H9 (cell line): ENCODE results near the gene GRIA1. TPM values are rescaled to one million over a fixed set of nuclear protein-coding genes. Genes with fewer than 3 reads are reported as not detected.

Experiments used
- DNase-seq: peaks from one replicate; pipeline ENCODE4 v3.0.0-alpha.2; 2017
- H2AFZ ChIP-seq: one replicate; pipeline ENCODE4 v1.6.1; 2013; ENCODE audit warnings: mild to moderate bottlenecking, low read length, control low read depth, moderate library complexity
- H2AK5ac ChIP-seq: 2 replicates; pipeline ENCODE4 v1.6.1; 2013; ENCODE audit warnings: low read length, control low read depth, mixed read lengths; ENCODE audit not compliant: insufficient read length
- H2BK120ac ChIP-seq: one replicate; pipeline ENCODE4 v1.6.1; 2013; ENCODE audit warnings: low read depth, mild to moderate bottlenecking, low read length, control low read depth, inconsistent platforms; ENCODE audit not compliant: poor library complexity, severe bottlenecking
- H2BK12ac ChIP-seq: 2 replicates; pipeline ENCODE4 v1.6.1; 2013; ENCODE audit warnings: low read length, control low read depth, mixed read lengths, low read depth; ENCODE audit not compliant: insufficient read length
- H2BK15ac ChIP-seq: 2 replicates; pipeline ENCODE4 v1.6.1; 2013; ENCODE audit warnings: low read depth, low read length, control low read depth
- H2BK20ac ChIP-seq: one replicate; pipeline ENCODE4 v1.6.1; 2013; ENCODE audit warnings: low read depth, mild to moderate bottlenecking, low read length, control low read depth, inconsistent platforms; ENCODE audit not compliant: poor library complexity, severe bottlenecking
- H2BK5ac ChIP-seq: 2 replicates; pipeline ENCODE4 v1.6.1; 2013; ENCODE audit warnings: low read length, control low read depth, mixed read lengths; ENCODE audit not compliant: insufficient read length
- H3K14ac ChIP-seq: 2 replicates; pipeline ENCODE4 v1.6.1; 2013; ENCODE audit warnings: low read length, control low read depth; ENCODE audit not compliant: insufficient read depth
- H3K18ac ChIP-seq: 2 replicates; pipeline ENCODE4 v1.6.1; 2013; ENCODE audit warnings: low read depth, mild to moderate bottlenecking, mixed read lengths, low read length, control low read depth; ENCODE audit not compliant: insufficient read length
- H3K23ac ChIP-seq: 2 replicates; pipeline ENCODE4 v1.6.1; 2013; ENCODE audit warnings: low read length, control low read depth, mixed read lengths, low read depth; ENCODE audit not compliant: insufficient read length
- H3K23me2 ChIP-seq: 2 replicates; pipeline ENCODE4 v1.6.1; 2013; ENCODE audit warnings: low read depth, mild to moderate bottlenecking, mixed read lengths, low read length, control low read depth; ENCODE audit not compliant: insufficient read length, poor library complexity, severe bottlenecking
- H3K27ac ChIP-seq: 2 replicates; pipeline ENCODE4 v1.5.1; 2013; ENCODE audit warnings: low read length, control low read depth, mixed read lengths, low read depth; ENCODE audit not compliant: insufficient read length
- H3K27me3 ChIP-seq: 2 replicates; pipeline ENCODE4 v1.6.1; 2013; ENCODE audit warnings: low read length, control low read depth, inconsistent platforms; ENCODE audit not compliant: insufficient read depth
- H3K4ac ChIP-seq: 2 replicates; pipeline ENCODE4 v1.6.1; 2013; ENCODE audit warnings: low read depth, mild to moderate bottlenecking, control low read depth, inconsistent platforms, low read length, moderate library complexity
- H3K4me1 ChIP-seq: 2 replicates; pipeline ENCODE4 v1.6.1; 2013; ENCODE audit warnings: low read length, control low read depth, inconsistent platforms; ENCODE audit not compliant: insufficient read depth
- H3K4me2 ChIP-seq: 2 replicates; pipeline ENCODE4 v1.6.1; 2013; ENCODE audit warnings: low read length, control low read depth, mixed read lengths; ENCODE audit not compliant: insufficient read length, insufficient read depth
- H3K56ac ChIP-seq: 2 replicates; pipeline ENCODE4 v1.6.1; 2013; ENCODE audit warnings: low read depth, mild to moderate bottlenecking, mixed read lengths, low read length, control low read depth; ENCODE audit not compliant: insufficient read length
- H3K79me1 ChIP-seq: 2 replicates; pipeline ENCODE4 v1.6.1; 2013; ENCODE audit warnings: low read depth, mild to moderate bottlenecking, moderate library complexity, low read length, control low read depth, inconsistent platforms; ENCODE audit not compliant: insufficient read depth, poor library complexity, severe bottlenecking
- H3K79me2 ChIP-seq: 2 replicates; pipeline ENCODE4 v1.6.1; 2013; ENCODE audit warnings: low read length, control low read depth, inconsistent platforms; ENCODE audit not compliant: insufficient read depth
- H3K9ac ChIP-seq: 2 replicates; pipeline ENCODE4 v1.6.1; 2013; ENCODE audit warnings: low read length, control low read depth, mixed read lengths; ENCODE audit not compliant: insufficient read length; ENCODE audit errors: extremely low read depth
- H3K9me3 ChIP-seq: one replicate; pipeline ENCODE4 v1.6.1; 2013; ENCODE audit warnings: low read depth, low read length, inconsistent platforms; ENCODE audit not compliant: control insufficient read depth
- H3T11ph ChIP-seq: one replicate; pipeline ENCODE4 v1.6.1; 2013; ENCODE audit warnings: mild to moderate bottlenecking, low read length, control low read depth, inconsistent platforms
- H4K20me1 ChIP-seq: one replicate; pipeline ENCODE4 v1.6.1; 2013; ENCODE audit not compliant: control insufficient read depth, insufficient read length, insufficient read depth
- H4K5ac ChIP-seq: 2 replicates; pipeline ENCODE4 v1.6.1; 2013; ENCODE audit warnings: low read depth, mild to moderate bottlenecking, mixed read lengths, low read length, control low read depth; ENCODE audit not compliant: insufficient read length
- H4K8ac ChIP-seq: replicated peaks from 2 replicates; pipeline ENCODE4 v1.6.1; 2013; ENCODE audit warnings: low read length, control low read depth, mixed read lengths, low read depth; ENCODE audit not compliant: insufficient read length
- H4K91ac ChIP-seq: 2 replicates; pipeline ENCODE4 v1.6.1; 2013; ENCODE audit warnings: low read depth, mild to moderate bottlenecking, moderate library complexity, mixed read lengths, low read length, control low read depth; ENCODE audit not compliant: insufficient read length
- H3K27ac Mint-ChIP-seq, 3 experiments: 2 replicates in 2 of 3; 3 replicates in 1 of 3; pipeline ENCODE4 v1.8.0; 2020 to 2021; ENCODE audit warnings: mixed read lengths in 3 of 3, mild to moderate bottlenecking in 1 of 3, moderate library complexity in 1 of 3
- H3K27me3 Mint-ChIP-seq: 2 replicates; pipeline ENCODE4 v1.8.0; 2021; ENCODE audit warnings: low read depth, mild to moderate bottlenecking, moderate library complexity, mixed read lengths
- H3K36me3 Mint-ChIP-seq, 3 experiments: 2 replicates in 2 of 3; 3 replicates in 1 of 3; pipeline ENCODE4 v1.8.0; 2020 to 2021; ENCODE audit warnings: low read depth in 3 of 3, mixed read lengths in 3 of 3; ENCODE audit not compliant: insufficient read depth in 1 of 3
- H3K4me1 Mint-ChIP-seq, 2 experiments: 2 replicates each; pipeline ENCODE4 v1.8.0; 2020; ENCODE audit warnings: mixed read lengths in 2 of 2
- H3K4me3 Mint-ChIP-seq, 2 experiments: 2 replicates in 1 of 2; 3 replicates in 1 of 2; pipeline ENCODE4 v1.8.0; 2020 to 2021; ENCODE audit warnings: mild to moderate bottlenecking in 2 of 2, mixed read lengths in 2 of 2, moderate library complexity in 1 of 2
- H3K9me3 Mint-ChIP-seq, 2 experiments: 2 replicates in 1 of 2; 3 replicates in 1 of 2; pipeline ENCODE4 v1.8.0; 2020; ENCODE audit warnings: mild to moderate bottlenecking in 2 of 2, mixed read lengths in 2 of 2, moderate library complexity in 1 of 2
- CTCF ChIP-seq: fragments of 200-600 bp; sonication (generic); conservative IDR thresholded peaks from 3 replicates; pipeline ENCODE4 v1.8.0; 2021; ENCODE audit warnings: antibody characterized with exemption, mild to moderate bottlenecking
- WGBS: extraction: QIAGEN DNeasy Blood & Tissue Kit; methylation state at CpG from one replicate; pipeline ENCODE4 v1.1.7; 2013; ENCODE audit warnings: missing lambda C conversion rate, low lambda C conversion rate, mixed read lengths; ENCODE audit not compliant: insufficient read length; ENCODE audit errors: extremely low coverage; 5-methylcytosine and 5-hydroxymethylcytosine counted together
- total RNA-seq: library from RNA; stranded (reverse); gene quantifications from 2 replicates; pipeline ENCODE4 v1.2.1, GENCODE V29; 2021

Gene GRIA1
- total RNA-seq, 1 experiment from 2014 or later = 0.52 TPM

- no peak overlapping the region for H4K8ac ChIP-seq
- Mint-ChIP-seq H3K4me3 (no peak overlapping the region), H3K27me3 (no peaks in the 10 kb centered on the region), H3K4me1 (0 out of 4 replicates have a peak, but pooled peaks cover 0 to 3% of the 10 kb centered on the region in 2 experiments), H3K27ac (no peak overlapping the region), H3K9me3 (no peaks in the 10 kb centered on the region), H3K36me3 (no peaks in the 10 kb centered on the region)
- no peaks in the 10 kb centered on the region for H3K79me2 ChIP-seq
- no peak overlapping the region for H3K4ac ChIP-seq
- no peak overlapping the region for H3K18ac ChIP-seq
- no peak for TF ChIP-seq CTCF
- H3K9me3 ChIP-seq = no peaks in the 10 kb centered on the region
- no peak overlapping the region for H3K14ac ChIP-seq
- H2BK120ac ChIP-seq = no peak overlapping the region
- no peak overlapping the region for H2BK20ac ChIP-seq
- H3K23me2 ChIP-seq = no peaks in the 10 kb centered on the region
- H3K4me1 ChIP-seq = no peaks in the 10 kb centered on the region
- H3K9ac ChIP-seq = no peak overlapping the region
- no peak overlapping the region for H2BK15ac ChIP-seq
- no peak overlapping the region for H2AFZ ChIP-seq
- H4K91ac ChIP-seq = no peak overlapping the region
- H3K56ac ChIP-seq = no peak overlapping the region
- no peak overlapping the region for H3K4me2 ChIP-seq
- no peak overlapping the region for H4K5ac ChIP-seq
- H3K27me3 ChIP-seq = no peaks in the 10 kb centered on the region
- H4K20me1 ChIP-seq = no peaks in the 10 kb centered on the region
- H3K79me1 ChIP-seq = no peaks in the 10 kb centered on the region
- no peak overlapping the region for H3K23ac ChIP-seq
- H2BK5ac ChIP-seq = no peak overlapping the region
- no peak overlapping the region for H3T11ph ChIP-seq
- DNase-seq = no peak
- H2AK5ac ChIP-seq = no peak overlapping the region
- H3K27ac ChIP-seq = no peak overlapping the region
- H2BK12ac ChIP-seq = no peak overlapping the region
- no CpG with 5 or more reads among the region's 3 CpGs for WGBS
Measured at GRCh38 chr5:153584960-153585359, 94.5 kb downstream of the GRIA1 start.
